Mesodermal cell (in vitro differentiated cells): ENCODE measurements around the gene SNAI3.

Source experiments
- H3K27ac ChIP-seq: 2 replicates; pipeline ENCODE4 v1.7.0; 2013; ENCODE audit warnings: mild to moderate bottlenecking, low read depth, low read length, moderate library complexity; ENCODE audit not compliant: severe bottlenecking
- H3K36me3 ChIP-seq: 2 replicates; pipeline ENCODE4 v1.7.1; 2013; ENCODE audit warnings: mild to moderate bottlenecking, low read length, moderate library complexity; ENCODE audit not compliant: control insufficient read depth, insufficient read depth
- H3K4me1 ChIP-seq: one replicate; pipeline ENCODE4 v1.7.1; 2013; ENCODE audit warnings: mild to moderate bottlenecking, low read length; ENCODE audit not compliant: insufficient read depth, control insufficient read depth, poor library complexity, severe bottlenecking
- H3K4me3 ChIP-seq: 2 replicates; pipeline ENCODE4 v1.7.0; 2013; ENCODE audit warnings: low read length, control low read depth, mild to moderate bottlenecking; ENCODE audit not compliant: insufficient read depth, poor library complexity, severe bottlenecking; ENCODE audit errors: extremely low read depth
- H3K9me3 ChIP-seq: 2 replicates; pipeline ENCODE4 v1.7.1; 2013; ENCODE audit warnings: mild to moderate bottlenecking, low read length, moderate library complexity; ENCODE audit not compliant: control insufficient read depth
- WGBS, 2 experiments: methylation state at CpG; one replicate each; pipeline ENCODE4 v1.1.5; 2013; ENCODE audit warnings: missing lambda C conversion rate in 2 of 2; ENCODE audit not compliant: insufficient coverage in 2 of 2; 5-methylcytosine and 5-hydroxymethylcytosine counted together

Gene SNAI3

GRCh38 chr16:88720396-88720970 is 34.2 kb upstream of the SNAI3 start:
- Histone ChIP-seq H3K27ac (no peak overlapping the region), H3K36me3 (peaks cover 89% of the 10 kb centered on the region), H3K4me3 (no peak overlapping the region), H3K4me1 (no peaks in the 10 kb centered on the region), H3K9me3 (no peaks in the 10 kb centered on the region)
- whole genome bisulfite sequencing, 2 experiments = 89 to 95% methylated on average over 15 to 16 of the region's 23 CpGs

- WGBS, 2 experiments = 97 to 98% methylated on average over 19 of the region's 19 CpGs
- no peaks in the 10 kb centered on the region for H3K4me1 ChIP-seq
- no peak overlapping the region for H3K27ac ChIP-seq
- H3K9me3 ChIP-seq = no peaks in the 10 kb centered on the region
- peaks cover 88% of the 10 kb centered on the region for H3K36me3 ChIP-seq
- no peak overlapping the region for H3K4me3 ChIP-seq
Measured at GRCh38 chr16:88719933-88720296, 33.6 kb upstream of the SNAI3 start.

- 98% methylated on average over 27 to 29 of the region's 29 CpGs for WGBS, 2 experiments
Measured at GRCh38 chr16:88719267-88719932, 33.1 kb upstream of the SNAI3 start.

GRCh38 chr16:88718178-88718577 is 31.9 kb upstream of the SNAI3 start:
- 97 to 98% methylated on average over 9 to 10 of the region's 11 CpGs for WGBS, 2 experiments
- no peak overlapping the region for H3K27ac ChIP-seq
- H3K4me1 ChIP-seq = no peaks in the 10 kb centered on the region
- no peak overlapping the region for H3K4me3 ChIP-seq
- H3K9me3 ChIP-seq = no peaks in the 10 kb centered on the region
- peaks cover 87% of the 10 kb centered on the region for H3K36me3 ChIP-seq

More at GRCh38 chr16:88719267-88719932, 33.1 kb upstream of the SNAI3 start:
- no peaks in the 10 kb centered on the region for H3K9me3 ChIP-seq
- H3K4me1 ChIP-seq = no peaks in the 10 kb centered on the region
- no peak overlapping the region for H3K4me3 ChIP-seq
- H3K36me3 ChIP-seq = peaks cover 86% of the 10 kb centered on the region
- H3K27ac ChIP-seq = no peak overlapping the region

- no peak overlapping the region for H3K4me3 ChIP-seq
- WGBS, 2 experiments = 94 to 98% methylated on average over 20 to 21 of the region's 21 CpGs
- no peaks in the 10 kb centered on the region for H3K9me3 ChIP-seq
- no peak overlapping the region for H3K27ac ChIP-seq
- H3K4me1 ChIP-seq = no peaks in the 10 kb centered on the region
- peaks cover 77% of the 10 kb centered on the region for H3K36me3 ChIP-seq
Measured at GRCh38 chr16:88716601-88717001, 30.3 kb upstream of the SNAI3 start.

- WGBS, 2 experiments = 95 to 98% methylated on average over 12 of the region's 15 CpGs
- H3K36me3 ChIP-seq = peaks cover 74% of the 10 kb centered on the region
Measured at GRCh38 chr16:88716201-88716600, 29.9 kb upstream of the SNAI3 start.

GRCh38 chr16:88715312-88716190 is 29.2 kb upstream of the SNAI3 start:
- H3K27ac ChIP-seq = no peak overlapping the region
- WGBS, 2 experiments = 94 to 95% methylated on average over 47 to 54 of the region's 57 CpGs

More at GRCh38 chr16:88716201-88716600, 29.9 kb upstream of the SNAI3 start:
- no peak overlapping the region for H3K4me3 ChIP-seq
- H3K4me1 ChIP-seq = no peaks in the 10 kb centered on the region
- H3K27ac ChIP-seq = no peak overlapping the region
- no peaks in the 10 kb centered on the region for H3K9me3 ChIP-seq

GRCh38 chr16:88714420-88715302 is 28.4 kb upstream of the SNAI3 start:
- Histone ChIP-seq H3K9me3 (no peaks in the 10 kb centered on the region), H3K4me1 (no peaks in the 10 kb centered on the region), H3K27ac (no peak overlapping the region), H3K4me3 (no peak overlapping the region), H3K36me3 (peaks cover 64% of the 10 kb centered on the region)
- WGBS, 2 experiments = 94% methylated on average over 25 to 30 of the region's 42 CpGs

More at GRCh38 chr16:88715312-88716190, 29.2 kb upstream of the SNAI3 start:
- H3K4me3 ChIP-seq = no peak overlapping the region
- H3K4me1 ChIP-seq = no peaks in the 10 kb centered on the region
- H3K9me3 ChIP-seq = no peaks in the 10 kb centered on the region
- H3K36me3 ChIP-seq = peaks cover 70% of the 10 kb centered on the region

GRCh38 chr16:88713568-88714419 is 27.5 kb upstream of the SNAI3 start:
- Histone ChIP-seq H3K9me3 (no peaks in the 10 kb centered on the region), H3K4me1 (no peaks in the 10 kb centered on the region), H3K27ac (no peak overlapping the region), H3K36me3 (peaks cover 58% of the 10 kb centered on the region), H3K4me3 (no peak overlapping the region)
- WGBS, 2 experiments = 92% methylated on average over 24 to 28 of the region's 30 CpGs
